Body of pancreas (tissue), 4 donors: ENCODE data around the gene HSPBAP1. TPM values are rescaled to one million over a fixed set of nuclear protein-coding genes. Genes with fewer than 3 reads are reported as not detected.

Experiments
- ATAC-seq: fragments of 150-250 bp; one replicate; pipeline ENCODE4 v1.9.1; 2016
- DNase-seq, 4 donors: peaks; one replicate each; pipeline ENCODE4 v3.0.0-alpha.2; 2019
- H3K27ac ChIP-seq, 4 donors: fragments of 200-600 bp; sonication (generic); 1 replicate in 3 of 4; 2 replicates in 1 of 4; pipeline versions ENCODE4 v1.5.1 to v1.6.1; 2016 to 2019; ENCODE audit warnings: mild to moderate bottlenecking in 1 of 4, mixed read lengths in 1 of 4, moderate library complexity in 1 of 4
- H3K27me3 ChIP-seq, 2 donors: fragments of 200-600 bp; sonication (generic); one replicate each; pipeline ENCODE4 v1.6.0; 2016; ENCODE audit warnings: mild to moderate bottlenecking in 1 of 2
- H3K36me3 ChIP-seq, 2 donors: fragments of 200-600 bp; sonication (generic); replicated peaks in 1 of 2; 2 replicates each; pipeline ENCODE4 v1.5.1; 2016; ENCODE audit warnings: low read depth in 2 of 2; ENCODE audit not compliant: insufficient read depth in 1 of 2
- H3K4me1 ChIP-seq: fragments of 200-600 bp; sonication (generic); one replicate; pipeline ENCODE4 v1.6.0; 2016
- H3K4me3 ChIP-seq, 2 donors: fragments of 200-600 bp; sonication (generic); 1 replicate in 1 of 2; 2 replicates in 1 of 2; pipeline ENCODE4 v1.5.1; 2016 to 2019
- H3K9me3 ChIP-seq, 3 donors: fragments of 200-600 bp; sonication (generic); 1 replicate in 2 of 3; 2 replicates in 1 of 3; pipeline ENCODE4 v1.5.1; 2016
- CTCF ChIP-seq, 7 experiments: fragments of 450-650 bp in 4 of 7; fragments of 200-600 bp in 3 of 7; sonication (generic) in 3 of 7; IDR thresholded peaks; one replicate each; pipeline ENCODE4 v1.5.1; 2016 to 2019; ENCODE audit warnings: antibody characterized with exemption in 7 of 7
- POLR2A ChIP-seq, 3 donors: fragments of 450-650 bp; IDR thresholded peaks; one replicate each; pipeline ENCODE4 v1.6.1; 2016; ENCODE audit warnings: antibody characterized with exemption in 3 of 3, mild to moderate bottlenecking in 2 of 3
- WGBS, 2 donors: methylation state at CpG; one replicate each; pipeline ENCODE4 v1.1.5; 2017; 5-methylcytosine and 5-hydroxymethylcytosine counted together
- intact Hi-C: fragments of 100-400 bp; cut with DNase I; formaldehyde crosslinking; loops from one replicate; pipeline ENCODE4 v1.15.1; 2023
- total RNA-seq, 2 donors: library from RNA; depleted of rRNA; stranded (reverse); fragments of >200 nt; gene quantifications; one replicate each; pipeline ENCODE4 v1.1.0, GENCODE V29; 2016

The HSPBAP1 gene
- total RNA-seq, 2 donors from 2014 or later = 9.2 to 9.6 TPM

- ATAC-seq (no peak), DNase-seq (no peak)
- no peak overlapping the region for H3K4me3 ChIP-seq
- TF ChIP-seq POLR2A (IDR thresholded peaks at IDR 0.05) = no peak
- TF ChIP-seq CTCF (IDR thresholded peaks at IDR 0.05) = no peak
- peaks cover 21% of the 10 kb centered on the region for H3K4me1 ChIP-seq
- H3K9me3 ChIP-seq = no peaks in the 10 kb centered on the region
- intact Hi-C loops = no loop called here
- no peak overlapping the region for H3K27ac ChIP-seq
- H3K27me3 ChIP-seq = no peaks in the 10 kb centered on the region
- 52 to 78% methylated on average over 2 of the region's 2 CpGs for WGBS, 2 donors
- H3K36me3 ChIP-seq = no peaks in the 10 kb centered on the region
Observed at GRCh38 chr3:122787872-122788271, 5.8 kb downstream of the HSPBAP1 start.

DNA sequence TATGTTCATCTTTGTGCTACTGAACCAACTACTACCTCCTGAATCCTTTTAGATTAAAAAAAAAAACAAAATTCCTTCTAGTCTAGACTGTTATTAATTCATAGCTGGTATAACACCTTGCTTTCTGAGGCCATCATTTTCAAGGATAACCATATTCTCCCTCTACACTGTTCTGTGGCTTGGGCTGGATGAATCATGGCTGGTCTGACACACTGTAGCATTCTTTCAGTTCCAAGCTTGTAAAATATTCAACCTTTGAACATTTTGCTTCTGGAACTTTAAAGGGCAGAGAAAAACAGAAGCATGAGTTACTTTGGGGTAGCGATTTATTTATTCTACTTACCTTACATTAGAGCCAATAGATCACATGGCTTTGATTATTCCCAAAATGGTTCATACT, 7.6 kb downstream of the HSPBAP1 start:
- Histone ChIP-seq H3K27ac (no peak overlapping the region), H3K4me1 (peaks cover 12% of the 10 kb centered on the region), H3K36me3 (no peaks in the 10 kb centered on the region), H3K9me3 (no peaks in the 10 kb centered on the region), H3K4me3 (no peak overlapping the region), H3K27me3 (no peaks in the 10 kb centered on the region)
- DNase-seq (no peak), ATAC-seq (no peak)
- intact Hi-C loops = no loop called here
- WGBS, 2 donors = 80 to 91% methylated on average over 1 of the region's 1 CpG
- TF ChIP-seq CTCF (IDR thresholded peaks at IDR 0.05) = no peak

DNA sequence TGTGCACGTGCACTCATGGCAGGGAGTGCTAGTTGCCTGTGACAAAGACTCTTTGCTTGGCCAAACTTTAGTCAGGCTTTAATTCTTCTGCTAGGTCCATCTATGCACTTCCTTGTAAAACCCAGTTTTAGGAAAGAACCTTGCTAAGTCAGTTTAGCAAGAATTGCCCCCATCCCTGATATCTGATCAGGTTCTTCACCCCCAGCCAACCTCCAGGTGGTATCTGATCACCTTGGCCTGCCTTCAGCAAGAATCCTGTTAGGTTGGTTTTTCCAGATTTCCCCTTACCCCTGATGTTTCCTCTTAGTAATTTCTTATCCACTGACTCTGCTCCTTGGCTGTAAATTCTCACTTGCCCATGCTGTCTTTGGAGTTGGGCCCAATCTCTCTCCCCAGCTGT, 8.4 kb downstream of the HSPBAP1 start:
- WGBS, 2 donors = 60 to 72% methylated on average over 1 of the region's 1 CpG
- TF ChIP-seq CTCF (IDR thresholded peaks at IDR 0.05) = no peak
- intact Hi-C loops = no loop called here

GRCh38 chr3:122784436-122784835, 9.2 kb downstream of the HSPBAP1 start:
- TF ChIP-seq CTCF (IDR thresholded peaks at IDR 0.05) (no peak), POLR2A (IDR thresholded peaks at IDR 0.05) (no peak)
- ATAC-seq = no peak
- 80 to 97% methylated on average over 1 of the region's 1 CpG for WGBS, 2 donors

More for the DNA sequence above, 8.4 kb downstream of the HSPBAP1 start:
- Histone ChIP-seq H3K9me3 (no peaks in the 10 kb centered on the region), H3K27ac (no peak overlapping the region), H3K4me1 (peaks cover 12% of the 10 kb centered on the region), H3K4me3 (no peak overlapping the region), H3K36me3 (no peaks in the 10 kb centered on the region), H3K27me3 (no peaks in the 10 kb centered on the region)
- ATAC-seq (no peak), DNase-seq (no peak)

GRCh38 chr3:122782804-122783203, 10.8 kb downstream of the HSPBAP1 start:
- DNase-seq (no peak), ATAC-seq (no peak)
- Histone ChIP-seq H3K9me3 (no peaks in the 10 kb centered on the region), H3K27ac (no peak overlapping the region), H3K36me3 (no peaks in the 10 kb centered on the region), H3K4me3 (no peak overlapping the region), H3K4me1 (peaks cover 9% of the 10 kb centered on the region), H3K27me3 (no peaks in the 10 kb centered on the region)
- WGBS, 2 donors = 89 to 95% methylated on average over 1 of the region's 1 CpG
- no peak for TF ChIP-seq POLR2A (IDR thresholded peaks at IDR 0.05)
- no peak for TF ChIP-seq CTCF (IDR thresholded peaks at IDR 0.05)
- intact Hi-C loops = no loop called here

More at GRCh38 chr3:122784436-122784835, 9.2 kb downstream of the HSPBAP1 start:
- Histone ChIP-seq H3K27me3 (no peaks in the 10 kb centered on the region), H3K36me3 (no peaks in the 10 kb centered on the region), H3K4me1 (peaks cover 9% of the 10 kb centered on the region), H3K4me3 (no peak overlapping the region), H3K9me3 (no peaks in the 10 kb centered on the region), H3K27ac (no peak overlapping the region)
- intact Hi-C loops = no loop called here
- DNase-seq = no peak
